Renal cortex interstitium (tissue), 11 donors: Measurements from ENCODE around the gene ABCC9. TPM values are rescaled to one million over a fixed set of nuclear protein-coding genes. Genes with fewer than 3 reads are reported as not detected.
"Not testable (repeated sequence)": the region's sequence is repeated elsewhere in the genome, so short reads cannot be mapped to it uniquely, and the experiment has no call there.

ENCODE experiments used
- DNase-seq, 11 donors: peaks; one replicate each; pipeline ENCODE4 v3.0.0-alpha.2; 2013; ENCODE audit warnings: low read depth in 9 of 11, low spot score in 4 of 11; ENCODE audit errors: extremely low read depth in 1 of 11
- polyA plus RNA-seq, 3 donors: library from polyadenylated mRNA; unstranded; fragments of 120-200 nt; gene quantifications; one replicate each; pipeline ENCODE4 v1.2.1, GENCODE V29; 2013; ENCODE audit not compliant: insufficient read length in 3 of 3

The ABCC9 gene
- polyA plus RNA-seq, 3 donors, result 24.5 to 28.2 (median 25.3) TPM

GRCh38 chr12:21941506-21942376, 515 bp upstream of the ABCC9 start:
- peak; percentile 45 to 66 (median 57) for DNase-seq

DNA sequence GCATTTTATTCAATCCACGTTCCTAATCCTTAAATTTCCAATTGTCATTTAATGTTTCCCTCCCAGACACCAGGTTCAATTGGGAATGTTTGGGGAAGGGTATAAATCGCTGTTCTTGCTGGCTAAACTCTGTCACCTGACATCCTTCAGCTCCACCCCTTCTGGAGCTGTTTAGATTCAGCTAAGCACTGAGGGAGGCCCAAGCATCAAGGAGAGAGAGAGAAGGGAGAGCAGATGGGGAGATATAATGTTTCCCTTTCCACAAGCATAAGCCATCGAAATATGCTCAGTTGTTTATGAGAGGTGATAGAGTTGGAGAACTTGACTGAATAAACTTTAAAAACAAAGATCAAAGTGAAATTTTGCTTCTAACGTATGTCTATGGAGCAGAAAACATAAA, 1.8 kb downstream of the ABCC9 start:
- DNase-seq, result peak in 5 of 11 donors; percentile 8 to 35 (median 30)

DNA sequence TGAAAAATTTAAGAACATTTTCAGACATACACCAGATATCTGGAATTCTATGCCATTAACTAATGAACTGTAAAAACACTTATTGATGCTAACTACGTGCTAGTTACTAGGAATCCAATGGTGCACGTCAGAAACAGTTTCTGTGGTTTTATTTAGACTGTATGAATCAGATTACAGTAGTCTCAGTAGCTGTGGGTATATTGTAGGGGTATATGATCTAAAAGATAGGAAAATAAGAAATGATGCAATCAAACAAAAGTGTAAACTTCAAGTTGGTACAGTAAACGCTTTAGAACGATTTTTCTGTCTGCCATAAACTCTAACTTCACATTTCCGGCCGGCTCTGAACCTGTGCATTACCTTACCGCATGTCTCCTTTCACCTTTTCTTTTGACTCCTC, 2.3 kb downstream of the ABCC9 start:
- DNase-seq, result no peak

GRCh38 chr12:21934173-21934572, 7.1 kb downstream of the ABCC9 start:
- no peak for DNase-seq

DNA sequence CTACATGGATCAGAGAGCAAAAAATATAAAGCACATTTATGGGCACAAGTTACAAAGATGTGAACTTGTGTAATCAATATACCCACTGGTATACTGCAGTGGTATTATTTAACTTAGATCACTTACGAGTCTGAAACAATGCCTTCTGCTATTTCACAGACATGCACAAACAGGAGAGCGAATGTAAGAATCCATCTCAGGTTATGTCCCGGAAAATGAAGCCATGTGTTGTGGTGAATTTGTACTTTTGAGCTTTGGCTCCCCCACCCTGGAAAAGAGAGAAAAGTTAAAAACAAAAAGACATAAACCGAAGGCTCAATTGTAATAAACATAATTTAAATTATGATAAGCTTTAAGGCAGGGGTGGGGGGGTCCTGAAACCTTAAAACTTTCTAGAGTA, 7.6 kb downstream of the ABCC9 start:
- DNase-seq, result no peak

DNA sequence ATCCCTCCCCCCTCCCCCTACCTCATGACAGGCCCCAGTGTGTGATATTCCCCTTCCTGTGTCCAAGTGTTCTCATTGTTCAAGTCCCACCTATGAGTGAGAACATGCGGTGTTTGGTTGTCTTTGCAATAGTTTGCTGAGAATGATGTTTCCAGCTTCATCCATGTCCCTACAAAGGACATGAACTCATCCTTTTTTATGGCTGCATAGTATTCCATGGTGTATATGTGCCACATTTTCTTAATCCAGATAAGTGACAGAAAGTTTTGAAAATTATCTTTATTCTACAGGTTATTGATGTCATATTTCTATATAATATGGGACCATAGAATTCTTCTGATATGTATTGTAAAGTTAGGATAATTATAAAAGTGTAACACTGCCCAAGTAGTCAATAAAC, 11.3 kb downstream of the ABCC9 start:
- DNase-seq, result not testable (repeated sequence)

DNA sequence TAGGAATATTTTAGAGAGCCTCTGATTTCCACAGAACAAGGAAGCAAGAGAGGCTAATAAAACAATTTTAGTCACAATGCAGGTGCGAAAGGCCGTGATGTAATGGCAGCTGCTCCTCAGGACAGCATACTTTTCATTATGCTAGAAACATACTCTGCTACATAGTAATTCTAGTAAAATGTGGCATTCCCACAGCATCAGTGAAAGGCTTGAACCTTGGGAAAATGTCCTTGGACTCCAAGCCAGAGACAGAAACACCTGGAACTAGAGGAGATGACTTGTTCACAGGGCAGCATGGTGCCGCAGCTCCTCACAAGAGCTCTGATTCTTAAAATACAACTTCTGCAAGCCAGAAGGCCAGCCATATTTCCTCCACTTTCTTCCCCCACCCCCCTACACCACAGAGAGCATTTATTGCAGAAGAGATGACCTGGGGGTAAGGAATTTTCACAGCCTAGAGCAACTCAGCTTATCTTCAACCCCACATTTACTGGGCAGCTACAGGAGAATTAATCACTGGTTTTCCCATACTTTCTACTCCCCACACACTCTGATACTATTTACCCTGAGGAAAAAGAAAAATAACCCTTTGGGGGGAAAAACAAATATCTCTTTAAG, 15.8 kb downstream of the ABCC9 start:
- no peak for DNase-seq

DNA sequence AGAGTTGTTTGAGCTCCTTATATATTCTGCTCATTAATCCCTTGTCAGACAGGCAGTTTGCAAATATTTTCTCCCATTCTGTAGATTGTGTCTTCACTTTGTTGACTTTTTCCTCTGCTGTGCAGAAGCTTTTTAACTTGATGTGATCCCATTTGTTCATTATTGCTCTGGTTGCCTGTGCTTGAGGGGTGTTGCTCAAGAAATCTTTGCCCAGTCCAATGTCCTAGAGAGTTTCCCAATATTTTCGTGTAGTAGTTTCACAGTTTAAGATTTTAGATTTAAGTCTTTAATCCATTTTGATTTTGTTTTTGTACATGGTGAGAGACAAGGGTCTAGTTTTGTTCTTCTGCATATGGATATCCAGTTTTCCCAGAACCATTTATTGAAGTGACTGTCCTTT, 19.8 kb downstream of the ABCC9 start:
- no peak for DNase-seq

- no peak for DNase-seq
These were observed 22.8 kb downstream of the ABCC9 start for GRCh38 chr12:21918456-21918855.

DNA sequence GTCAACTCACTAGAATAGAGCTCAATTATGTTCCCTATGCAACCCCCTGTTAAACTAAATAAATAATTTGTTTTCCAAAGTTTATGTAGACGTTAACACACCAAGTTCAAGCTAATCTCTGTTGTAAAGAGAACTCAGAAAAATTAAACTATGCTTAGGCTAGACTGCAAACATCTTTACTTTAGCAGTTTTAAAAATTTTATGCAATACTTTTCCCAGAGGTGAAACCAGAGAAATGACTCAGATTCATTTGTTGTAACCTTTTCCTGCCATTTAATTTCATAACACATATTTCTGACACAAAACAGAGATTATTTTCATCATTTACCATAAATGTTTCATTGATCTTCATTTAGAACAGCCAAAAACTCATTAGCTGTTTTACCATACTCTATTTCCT, 27.4 kb downstream of the ABCC9 start:
- DNase-seq, result no peak

DNA sequence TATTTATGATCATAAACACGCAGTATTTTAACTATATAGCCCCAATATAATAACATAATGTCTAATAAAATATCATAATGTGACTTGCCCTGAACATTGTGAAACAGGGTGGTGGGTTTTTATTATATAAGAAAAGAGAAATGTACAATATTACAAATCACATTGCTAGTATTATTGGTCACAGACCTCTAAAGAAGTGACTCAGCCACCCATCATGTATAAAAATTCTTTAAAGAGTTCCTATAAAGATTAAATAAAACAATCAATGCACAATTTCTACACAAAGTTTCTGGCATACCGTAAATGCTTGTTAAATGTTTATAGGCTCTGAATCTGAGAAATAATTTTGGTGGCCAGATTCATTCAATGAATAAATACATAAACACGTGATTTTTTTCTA, 28.9 kb downstream of the ABCC9 start:
- DNase-seq, result no peak

GRCh38 chr12:21911832-21912231, 29.4 kb downstream of the ABCC9 start:
- no peak for DNase-seq

DNA sequence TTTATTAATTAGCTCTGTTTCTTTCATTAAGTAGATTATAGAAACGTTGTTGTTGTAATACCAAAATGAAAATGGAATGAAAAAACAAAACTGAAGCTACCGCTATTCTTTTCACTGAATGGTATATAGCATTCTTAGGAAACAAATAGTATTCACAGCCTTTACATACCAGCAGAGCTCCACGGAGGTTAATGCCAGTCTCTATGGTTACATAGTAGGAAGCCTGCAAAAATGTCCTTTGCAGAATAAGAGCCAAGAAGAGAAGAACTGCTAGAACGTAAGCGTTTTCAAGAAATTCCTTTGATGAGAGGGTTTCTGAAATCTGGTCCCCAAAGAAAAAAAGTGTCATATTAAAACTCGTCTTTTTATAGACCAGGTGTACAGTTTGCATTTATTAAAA, 30.6 kb downstream of the ABCC9 start:
- no peak for DNase-seq

DNA sequence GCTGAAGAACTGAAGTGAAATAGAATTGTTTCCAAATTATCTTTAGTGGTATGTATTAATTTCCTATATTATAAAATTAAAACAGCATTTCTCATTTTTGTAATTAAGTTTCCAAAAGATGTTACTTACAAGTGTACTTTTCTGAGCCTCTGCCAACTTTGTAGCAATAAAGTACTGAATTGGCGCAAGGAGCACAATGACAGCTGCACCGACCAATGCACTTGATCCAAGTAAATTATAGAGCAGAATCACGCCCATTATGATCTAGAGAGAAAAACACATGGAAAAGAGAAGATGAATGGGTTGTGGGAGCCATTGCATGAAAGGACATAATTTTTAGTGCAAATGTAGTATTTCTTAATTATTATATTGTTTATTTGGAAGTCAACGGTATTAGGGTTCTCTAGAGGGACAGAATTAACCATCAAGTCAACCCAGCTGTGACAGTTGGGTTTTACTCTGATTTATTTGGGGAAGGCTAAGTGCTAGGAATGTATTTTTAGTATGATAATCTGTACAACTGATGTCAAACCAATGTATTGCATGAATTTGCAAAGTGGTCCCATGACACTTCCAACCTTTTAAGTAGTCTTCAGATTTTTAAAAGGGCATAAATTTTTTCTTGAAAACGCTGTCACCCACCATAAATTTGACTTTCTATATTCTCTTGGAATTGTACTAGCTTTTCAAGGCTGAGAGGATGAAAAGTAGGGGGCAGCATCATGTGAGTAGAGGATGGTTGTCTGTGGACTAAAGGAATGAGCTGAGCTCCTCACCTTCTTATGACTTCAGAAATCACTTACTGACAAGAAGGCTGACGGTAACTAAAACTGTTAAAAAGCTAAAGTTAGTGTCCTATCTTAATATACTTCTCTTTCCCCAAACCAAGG, 33.0 kb downstream of the ABCC9 start:
- peak in 1 of 11 donors; percentile 24 for DNase-seq

- DNase-seq, result no peak
These were observed 34.2 kb downstream of the ABCC9 start for GRCh38 chr12:21906919-21907493.

GRCh38 chr12:21899532-21899931, 41.7 kb downstream of the ABCC9 start:
- DNase-seq, result not testable (repeated sequence)

- no peak for DNase-seq
These were observed 45.6 kb downstream of the ABCC9 start for GRCh38 chr12:21895651-21896050.

DNA sequence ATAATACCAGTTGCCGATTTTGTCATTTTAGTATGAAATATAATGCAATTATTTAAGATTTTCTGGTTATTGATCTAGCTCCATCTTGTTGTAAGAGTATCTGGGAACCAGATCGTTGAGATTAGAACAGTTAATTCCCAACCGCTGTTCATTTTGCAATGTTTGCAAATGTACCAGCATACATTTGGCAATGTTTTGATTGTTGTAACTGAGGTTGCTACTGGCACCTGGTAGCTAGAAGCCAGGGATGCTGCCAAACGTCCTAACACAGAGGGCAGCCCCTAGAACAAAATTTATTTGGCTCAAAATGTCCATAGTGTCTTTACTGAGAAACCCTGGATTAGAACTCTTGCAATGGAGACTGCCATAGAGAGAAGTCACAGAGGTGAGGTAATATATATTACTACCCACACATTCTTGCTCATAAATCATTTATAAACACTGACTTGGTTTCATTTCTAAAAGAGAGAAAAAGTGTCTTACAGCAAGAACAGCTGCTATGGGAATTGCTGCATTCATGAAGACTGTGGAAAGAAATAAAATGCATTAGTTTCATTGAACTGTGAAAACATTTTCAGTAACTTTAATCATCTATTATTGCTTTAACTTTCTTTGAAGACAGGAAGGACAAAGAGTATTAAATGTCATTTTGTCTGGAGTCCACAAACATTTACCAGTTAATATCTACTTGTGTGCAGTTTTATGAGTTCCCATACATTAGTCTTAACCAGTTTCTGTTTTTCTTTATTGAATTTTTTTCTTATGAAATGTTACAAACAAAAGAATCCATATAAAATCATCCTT, 46.2 kb downstream of the ABCC9 start:
- no peak for DNase-seq

GRCh38 chr12:21893924-21894323, 47.3 kb downstream of the ABCC9 start:
- DNase-seq, result no peak
